GM18873 (cell line): ENCODE results near the gene SH3RF3.
"Not testable (repeated sequence)": the region's sequence is repeated elsewhere in the genome, so short reads cannot be mapped to it uniquely, and the experiment has no call there.

ENCODE experiments used
- ATAC-seq: cut with Tn5 transposase; IDR thresholded peaks from one replicate; pipeline ENCODE4 v1.9.1; 2021; ENCODE audit warnings: mild to moderate bottlenecking, moderate library complexity, moderate number of reproducible peaks; ENCODE audit not compliant: unreplicated experiment, low FRiP score

SH3RF3 gene

DNA sequence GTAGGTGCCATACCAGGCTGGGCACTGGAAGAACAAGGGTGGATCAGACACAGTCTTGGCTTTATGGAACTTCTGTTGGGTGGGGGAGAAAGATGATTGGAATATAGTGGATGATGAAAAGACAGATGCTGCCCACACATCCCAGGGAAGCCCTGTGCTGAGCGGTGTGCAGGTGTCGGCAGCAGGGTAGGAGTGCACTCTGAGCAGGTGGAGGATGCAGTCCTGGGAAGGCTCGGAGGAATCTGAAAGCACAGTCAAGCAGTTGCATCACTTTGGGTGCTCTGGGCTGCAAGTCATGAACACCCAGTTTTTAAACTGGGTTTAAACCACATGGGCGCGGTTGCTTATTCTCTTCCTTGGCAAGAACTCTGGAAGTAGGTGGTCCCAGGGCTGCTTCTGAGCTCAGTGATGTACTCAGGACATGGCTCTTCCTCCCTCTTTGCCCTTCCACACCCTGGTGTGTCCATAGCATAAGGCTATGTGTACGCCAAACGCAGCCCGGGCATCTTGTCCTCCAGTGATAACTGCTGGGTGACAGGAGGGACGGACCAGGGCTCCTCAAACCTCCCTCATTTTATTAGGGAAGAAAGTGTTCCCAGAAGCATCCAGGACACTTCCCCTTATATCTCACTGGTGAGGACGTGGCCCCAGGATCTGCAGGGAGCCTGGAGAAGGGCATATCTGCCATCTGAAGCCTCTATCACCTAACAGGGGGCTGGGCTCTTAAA lies 84.0 kb downstream of the SH3RF3 start:
- no peak for ATAC-seq

DNA sequence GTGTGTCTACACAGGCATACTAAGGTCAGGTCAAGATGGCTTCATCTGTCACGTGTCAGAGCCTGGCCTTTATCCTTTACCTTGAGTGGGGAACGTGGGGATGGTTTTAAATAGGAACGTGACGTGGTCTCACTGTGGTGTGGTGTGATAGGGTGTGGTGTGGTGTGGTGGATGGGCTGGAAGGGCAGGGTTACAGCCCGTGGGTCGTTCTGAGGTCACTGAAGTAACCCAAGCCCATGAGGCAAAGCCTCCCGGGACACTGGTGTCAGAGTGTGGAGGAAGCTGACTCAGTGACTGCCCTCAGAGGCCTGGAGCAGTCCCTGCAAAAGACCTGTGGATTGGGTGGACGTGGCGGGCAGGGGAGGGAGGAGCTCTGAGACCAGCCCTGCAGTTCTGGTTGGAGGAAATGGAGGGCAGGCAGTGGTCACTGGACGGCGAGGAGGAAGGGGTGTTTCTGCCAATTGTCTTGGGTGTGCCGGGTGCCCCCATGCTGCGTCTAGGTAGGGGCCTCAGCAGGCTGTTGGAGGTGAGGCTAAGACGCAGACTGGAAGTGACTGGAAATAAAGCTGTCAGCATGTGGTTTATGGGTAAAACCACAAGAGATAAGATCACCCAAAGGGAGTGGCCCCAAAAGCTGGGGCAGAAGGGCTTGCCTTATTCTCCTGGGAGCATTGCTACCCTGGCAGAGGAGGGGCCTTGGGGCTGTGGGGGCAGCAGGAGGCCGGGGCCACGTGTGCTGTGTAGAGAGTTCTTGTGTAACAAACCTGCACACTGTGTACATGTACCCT lies 84.8 kb downstream of the SH3RF3 start:
- ATAC-seq = peak; percentile 60

DNA sequence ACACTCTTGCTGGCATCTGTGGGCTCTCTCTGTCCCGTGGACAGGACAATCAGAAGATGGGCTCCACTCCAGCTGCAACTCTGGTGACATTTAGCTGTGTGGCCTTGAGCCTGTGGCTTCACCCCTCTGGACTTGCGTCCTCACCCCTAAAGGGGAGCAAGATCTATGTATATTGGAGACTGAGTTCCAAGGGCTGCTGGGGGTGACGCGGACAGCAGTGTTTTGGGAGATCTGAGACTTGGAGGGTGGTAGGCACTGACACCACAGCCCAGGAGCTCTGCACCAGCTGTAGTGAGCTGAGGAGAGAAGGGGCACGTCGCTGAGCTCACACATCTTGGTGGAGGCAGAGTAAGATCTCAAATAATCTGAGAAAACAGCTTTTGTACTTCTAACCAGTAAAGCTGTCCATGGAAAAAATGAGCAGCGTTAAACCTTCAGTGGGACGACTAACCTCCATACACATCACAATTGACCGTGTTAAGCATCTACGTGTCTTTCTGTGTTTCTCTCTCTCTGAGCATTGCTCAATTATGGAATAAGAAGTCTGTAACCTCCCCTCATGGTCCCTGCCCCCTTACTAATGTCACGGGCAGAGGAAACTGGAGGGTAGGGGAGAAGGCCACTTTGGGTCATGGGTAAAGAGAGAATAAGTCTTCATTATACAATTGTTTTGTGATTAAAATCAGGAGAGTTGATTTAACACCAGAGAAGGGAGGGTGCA lies 85.8 kb downstream of the SH3RF3 start:
- no peak for ATAC-seq

DNA sequence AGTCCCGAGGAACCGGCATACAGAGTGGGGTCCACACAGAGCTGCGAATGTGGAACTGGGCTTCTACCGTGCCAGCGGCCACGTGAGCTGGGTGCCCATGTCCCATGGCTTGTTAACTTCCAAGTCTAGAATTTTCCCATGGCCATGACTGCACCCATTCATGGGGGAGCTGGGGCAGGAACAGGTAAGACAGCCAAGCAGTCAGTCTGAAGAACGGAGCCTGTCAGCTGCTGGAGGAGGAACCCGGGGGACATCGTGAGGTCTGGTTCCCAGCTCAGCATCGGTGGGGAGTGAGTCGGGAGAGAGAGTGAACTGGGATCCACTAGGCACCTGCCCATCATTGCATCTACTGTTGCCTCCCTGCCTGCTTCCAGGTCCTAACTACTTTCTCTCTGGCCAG lies 86.9 kb downstream of the SH3RF3 start:
- no peak for ATAC-seq

DNA sequence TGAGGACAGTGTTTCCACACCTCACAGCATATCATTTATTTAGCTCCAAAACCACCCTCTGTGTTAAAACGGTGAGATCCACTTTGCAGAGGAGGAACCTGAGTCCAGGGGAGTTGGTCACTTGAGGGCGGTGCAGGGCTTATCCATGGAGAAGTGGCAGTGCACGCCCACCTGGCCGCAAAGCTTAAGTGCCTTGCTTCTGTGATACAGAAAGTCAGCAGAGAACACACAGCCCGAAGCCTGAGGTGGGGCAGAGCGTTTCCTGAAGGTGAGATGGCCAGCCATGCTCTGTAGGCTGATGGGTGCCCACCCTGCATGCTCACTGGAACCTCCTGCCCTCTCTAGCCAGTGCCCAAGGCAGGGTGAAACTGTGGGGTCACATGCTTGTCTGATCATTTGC lies 87.3 kb downstream of the SH3RF3 start:
- ATAC-seq = no peak

DNA sequence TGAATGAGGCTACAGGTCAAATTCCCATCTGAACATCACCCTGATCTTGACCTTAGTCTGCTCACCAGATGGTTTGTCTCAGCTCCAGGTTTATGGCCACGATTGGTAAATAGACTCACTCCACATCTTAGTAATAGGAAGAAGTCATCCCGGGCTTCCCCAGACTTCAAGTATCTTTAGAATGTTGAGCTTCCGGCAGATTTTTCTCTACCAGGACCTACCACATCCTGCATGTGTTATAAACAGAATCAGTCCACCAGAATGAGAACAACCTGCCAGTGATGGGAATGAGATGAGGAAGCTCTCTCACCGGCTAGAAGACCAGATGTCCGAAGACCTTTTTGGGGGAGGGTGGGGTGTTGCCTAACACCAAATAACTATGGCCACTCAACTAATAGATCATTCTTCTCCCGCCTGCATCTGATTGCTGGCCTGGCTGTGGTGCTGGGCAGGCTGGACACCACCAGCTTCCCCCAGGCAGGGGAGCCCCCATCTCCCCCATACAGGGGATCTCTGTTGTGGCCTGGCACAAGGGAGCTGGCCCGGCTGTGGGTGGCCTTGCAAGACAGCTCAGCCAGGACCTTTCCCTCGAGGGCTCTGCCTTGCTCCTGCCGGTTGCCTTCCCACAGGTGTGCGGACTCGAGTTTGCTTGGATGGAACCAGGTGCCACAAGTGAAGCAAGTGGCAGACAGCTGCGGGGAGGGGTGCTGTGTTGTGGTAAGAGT lies 88.5 kb downstream of the SH3RF3 start:
- ATAC-seq = no peak

DNA sequence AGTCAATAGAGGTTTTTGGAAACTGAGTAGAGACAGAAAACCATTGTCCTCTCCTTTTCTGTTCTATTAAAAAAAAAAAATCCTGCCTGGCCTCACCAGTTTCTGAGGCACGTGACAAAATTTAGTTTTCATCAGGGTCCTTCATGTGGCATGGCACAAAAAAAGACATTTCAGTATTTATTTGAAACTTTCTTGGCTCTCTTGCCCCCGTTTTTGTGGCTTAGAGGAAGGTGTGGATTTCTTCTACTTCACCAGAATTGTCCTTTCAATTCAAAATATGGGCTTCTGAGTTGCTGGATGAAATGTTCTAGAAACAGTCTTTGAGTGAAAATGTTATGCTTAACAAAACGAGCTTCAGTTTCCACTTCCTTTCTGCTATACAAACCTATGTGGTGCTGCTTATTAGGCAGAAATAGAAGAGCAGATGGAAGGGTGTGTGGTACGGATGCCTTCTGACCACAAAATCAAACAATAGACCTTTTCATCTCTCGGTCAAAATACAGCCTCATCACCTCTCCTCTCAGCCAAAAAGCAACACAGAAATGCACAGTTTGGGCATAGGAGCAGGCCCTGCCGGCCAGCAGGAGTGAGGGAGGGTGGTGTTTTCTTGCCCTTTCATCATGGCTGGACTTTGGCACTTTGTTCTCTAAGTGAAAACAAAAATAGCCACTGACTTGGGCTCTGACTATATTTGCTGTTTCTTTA lies 89.2 kb downstream of the SH3RF3 start:
- ATAC-seq = peak; percentile 40

DNA sequence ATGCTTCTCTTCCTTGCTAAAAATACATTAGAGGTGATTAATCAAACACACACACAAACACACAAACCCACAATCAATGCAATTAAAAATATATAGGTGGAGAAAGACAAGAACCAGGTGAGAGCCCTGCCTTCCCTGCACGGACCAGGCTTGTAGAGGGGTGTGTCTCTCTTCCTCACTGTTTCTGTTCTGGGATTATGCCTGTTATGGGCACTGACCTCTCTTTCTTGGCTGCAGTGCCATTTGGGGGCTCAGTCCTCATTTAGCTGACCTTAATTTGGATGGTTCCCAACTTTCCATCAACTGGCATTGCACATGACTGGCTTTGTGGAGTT lies 89.8 kb downstream of the SH3RF3 start:
- no peak for ATAC-seq

DNA sequence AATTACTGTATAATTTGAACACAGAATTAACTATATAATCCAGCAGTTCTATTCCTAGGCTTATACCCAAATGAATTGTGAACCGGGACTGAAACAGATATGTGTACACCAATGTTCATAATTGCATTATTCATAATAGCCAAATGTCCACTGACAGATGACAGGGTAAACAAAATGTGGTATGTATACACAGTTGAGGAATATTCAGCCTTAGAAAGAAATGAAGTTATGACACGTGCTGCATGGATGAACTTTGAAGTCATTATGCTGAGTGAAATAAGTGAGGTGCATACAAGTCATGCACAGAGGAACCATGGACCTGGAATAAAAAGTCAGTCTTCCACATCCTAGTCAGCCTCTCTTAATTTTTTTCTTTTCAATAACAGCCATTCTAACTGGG lies 91.9 kb downstream of the SH3RF3 start:
- ATAC-seq = no peak

DNA sequence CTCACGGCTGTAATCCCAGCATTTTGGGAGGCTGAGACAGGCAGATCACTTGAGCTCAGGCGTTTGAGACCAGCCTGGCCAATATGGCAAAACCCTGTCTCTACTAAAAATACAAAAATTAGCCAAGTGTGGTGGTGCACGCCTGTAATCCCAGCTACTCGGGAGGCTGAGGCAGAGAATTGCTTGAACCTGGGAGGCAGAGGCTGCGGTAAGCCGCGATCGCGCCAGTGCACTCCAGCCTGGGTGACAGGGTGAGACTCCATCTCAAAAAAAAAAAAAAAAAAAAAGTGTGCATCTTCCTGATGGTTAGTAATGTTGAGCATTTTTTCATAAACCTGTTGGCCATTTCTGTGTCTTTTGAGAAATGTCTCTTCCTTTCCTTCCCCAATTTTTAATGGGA lies 92.3 kb downstream of the SH3RF3 start:
- not testable (repeated sequence) for ATAC-seq

DNA sequence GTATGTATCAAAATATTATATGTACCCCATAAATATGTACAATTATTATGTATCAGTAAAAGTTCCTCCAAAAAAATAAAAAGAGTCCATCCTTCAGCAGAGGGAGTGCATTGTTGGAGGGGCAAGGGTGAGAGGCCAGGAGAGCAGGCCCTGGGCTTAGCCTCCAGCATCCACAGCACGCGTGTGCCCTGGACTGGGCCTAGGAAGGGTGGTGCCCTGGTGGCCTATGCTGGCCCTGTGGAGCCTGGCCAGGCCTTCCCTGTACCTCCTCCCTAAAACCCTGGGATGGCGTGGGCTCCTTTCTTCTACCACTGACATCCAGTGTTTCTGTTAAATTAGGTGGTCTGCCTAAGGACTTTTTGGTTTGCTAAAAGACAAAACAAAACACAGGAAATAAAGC lies 93.4 kb downstream of the SH3RF3 start:
- ATAC-seq = no peak

DNA sequence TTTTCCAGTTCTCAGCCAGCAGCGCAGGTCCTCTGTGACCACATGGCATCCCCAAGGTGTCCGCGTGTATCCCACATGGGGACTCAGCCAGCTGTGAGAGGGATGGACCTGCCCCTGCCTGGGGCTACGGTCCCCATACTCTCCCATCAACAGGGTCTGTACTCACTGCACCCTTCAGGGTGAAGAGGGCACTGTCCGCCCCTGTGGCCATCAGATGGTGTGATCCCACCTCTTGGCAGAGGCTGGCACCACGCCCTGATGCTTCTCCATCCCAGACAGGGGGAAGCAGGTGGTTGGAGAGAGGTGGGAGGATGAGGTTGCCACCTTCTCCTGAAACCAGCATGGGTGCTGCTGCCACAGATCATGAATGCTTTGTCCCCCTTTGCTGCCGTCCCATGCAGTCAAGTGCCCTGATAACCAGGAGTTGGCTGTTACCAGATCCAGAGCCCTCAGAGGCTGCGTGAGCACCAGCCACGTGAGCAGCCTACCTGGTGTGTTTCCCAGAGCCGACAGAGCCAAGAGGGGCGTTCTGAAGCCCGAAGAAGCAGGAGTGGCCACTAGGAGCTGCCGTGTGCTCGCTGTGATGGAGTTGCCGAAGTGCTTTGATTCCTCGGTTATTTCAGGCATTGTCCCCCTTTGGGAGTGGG lies 93.9 kb downstream of the SH3RF3 start:
- no peak for ATAC-seq

DNA sequence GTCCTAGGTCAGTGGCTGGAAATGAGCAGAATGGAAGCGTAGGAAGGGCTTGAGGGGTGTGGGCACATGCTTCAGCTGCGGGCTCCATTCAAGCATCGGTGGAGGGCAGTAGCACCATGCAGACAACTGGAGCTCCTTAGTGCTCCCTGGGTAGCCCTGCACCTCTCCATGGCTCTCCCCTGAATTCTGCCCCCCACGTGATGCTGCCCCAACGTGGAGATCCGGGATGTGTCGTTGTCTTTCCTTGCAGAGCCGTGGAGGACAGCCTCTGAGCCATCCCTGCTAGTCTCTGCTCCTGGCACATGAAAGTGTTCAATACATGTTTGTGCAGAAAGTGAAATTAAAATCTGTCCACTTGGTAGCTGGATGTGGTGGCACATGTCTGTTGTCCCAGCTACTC lies 94.5 kb downstream of the SH3RF3 start:
- no peak for ATAC-seq

DNA sequence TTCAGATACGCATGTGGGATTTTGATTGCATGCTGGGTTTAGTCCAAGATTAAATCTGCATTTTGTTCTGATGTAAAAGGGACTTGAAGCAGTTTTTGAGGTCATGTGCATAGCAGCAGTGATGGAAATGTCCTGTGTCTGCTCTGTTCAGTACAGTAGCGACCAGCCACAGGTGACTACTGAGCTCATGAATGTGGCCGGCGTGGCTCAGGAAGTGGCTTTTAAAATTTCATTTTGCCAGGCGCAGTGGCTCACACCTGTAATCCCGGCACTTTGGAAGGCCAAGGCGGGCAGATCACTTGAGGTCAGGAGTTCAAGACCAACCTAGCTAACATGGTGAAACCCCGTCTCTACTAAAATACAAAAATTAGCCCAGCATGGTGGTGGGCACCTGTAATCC lies 95.3 kb downstream of the SH3RF3 start:
- not testable (repeated sequence) for ATAC-seq

DNA sequence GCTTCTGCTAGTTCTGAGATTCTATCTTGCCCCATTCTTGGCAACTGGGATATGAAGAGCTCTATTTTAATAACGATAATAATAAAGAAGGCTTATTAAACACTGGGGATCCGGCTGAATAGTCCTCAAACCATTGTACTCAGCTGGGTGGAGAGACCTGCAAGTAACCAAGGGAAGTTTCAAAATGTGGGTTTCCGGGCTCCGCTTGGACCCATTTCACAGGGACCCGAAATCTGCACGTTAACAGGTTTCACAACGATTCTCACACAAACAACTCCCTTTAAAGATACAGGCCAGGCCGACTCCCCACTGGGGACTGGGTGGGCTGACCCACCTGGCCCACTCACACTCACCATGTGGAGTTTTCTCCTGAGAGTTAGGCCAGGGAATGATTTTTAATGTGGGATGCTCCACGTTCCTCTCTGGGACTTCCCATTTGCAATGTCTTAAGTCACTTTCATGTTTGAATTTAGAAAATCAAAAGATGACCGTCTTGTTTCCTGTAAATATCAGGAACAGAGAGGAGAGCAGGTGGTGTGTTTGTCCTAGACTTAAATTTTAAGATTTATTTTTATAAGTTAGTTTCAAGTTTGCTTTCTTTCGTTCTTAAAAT lies 96.3 kb downstream of the SH3RF3 start:
- no peak for ATAC-seq

DNA sequence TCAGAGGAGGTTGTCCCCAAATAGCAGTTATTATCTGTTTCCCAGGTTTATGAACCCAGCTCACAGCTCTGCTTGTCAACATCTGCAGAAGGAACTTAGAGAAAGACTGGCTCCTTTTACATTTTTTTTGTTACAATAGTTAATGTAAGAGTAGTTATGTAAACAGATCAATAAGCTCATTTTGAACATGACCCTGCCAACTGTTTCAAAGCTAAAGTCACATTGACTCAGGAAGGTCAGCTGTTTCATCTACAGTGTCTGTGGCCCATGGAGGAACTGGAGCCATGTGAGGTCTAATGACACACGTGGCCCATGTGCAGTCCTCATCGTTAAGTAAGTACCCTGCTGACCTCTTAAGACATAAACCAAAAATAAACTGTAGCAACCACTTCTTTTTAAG lies 97.1 kb downstream of the SH3RF3 start:
- no peak for ATAC-seq

DNA sequence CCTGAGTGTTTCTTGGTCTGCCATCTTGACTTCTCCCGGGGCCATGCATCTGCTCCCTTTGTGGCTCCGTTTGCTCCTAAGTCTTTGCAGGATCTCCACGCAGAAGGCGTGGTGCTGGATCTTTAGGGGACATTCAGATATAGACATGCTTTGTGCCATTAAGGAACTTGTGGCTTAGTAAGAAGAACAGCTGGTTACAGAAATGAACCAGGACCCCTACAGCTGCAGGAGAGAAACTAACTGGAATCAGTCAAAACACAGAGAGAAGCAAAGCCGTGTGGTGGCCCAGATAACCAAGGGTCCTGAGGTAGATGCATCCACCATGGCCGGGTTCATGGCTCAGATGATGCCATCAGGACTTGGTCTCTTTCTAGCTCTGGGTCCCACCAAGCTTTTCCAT lies 97.6 kb downstream of the SH3RF3 start:
- ATAC-seq = no peak

DNA sequence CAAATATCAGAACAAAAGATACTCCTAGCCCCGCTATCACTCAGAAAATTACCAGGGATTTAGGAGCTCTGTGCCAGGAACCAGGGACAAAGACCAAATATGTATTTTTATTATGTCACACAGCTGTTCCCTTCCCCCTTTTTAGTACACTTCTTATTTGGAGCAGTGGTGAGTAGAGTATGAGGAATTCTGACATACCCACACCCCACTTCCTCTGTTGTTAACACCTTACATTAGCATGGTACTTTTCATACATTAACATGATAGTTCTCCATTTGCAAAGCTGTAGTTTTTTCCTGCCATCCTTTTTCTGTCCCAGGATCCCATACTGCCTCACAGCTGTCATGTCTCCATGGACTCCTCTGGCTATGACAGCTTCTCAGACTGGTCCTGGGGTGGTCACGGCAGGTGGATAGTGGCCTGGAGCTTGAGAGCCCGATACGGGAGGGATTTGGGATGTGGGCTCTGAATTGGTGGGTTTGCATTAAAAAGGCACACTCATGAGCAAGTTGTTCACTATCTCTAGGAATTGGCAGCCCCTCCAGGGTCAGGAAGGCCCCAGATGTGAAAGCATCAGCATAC lies 100.2 kb downstream of the SH3RF3 start:
- no peak for ATAC-seq

DNA sequence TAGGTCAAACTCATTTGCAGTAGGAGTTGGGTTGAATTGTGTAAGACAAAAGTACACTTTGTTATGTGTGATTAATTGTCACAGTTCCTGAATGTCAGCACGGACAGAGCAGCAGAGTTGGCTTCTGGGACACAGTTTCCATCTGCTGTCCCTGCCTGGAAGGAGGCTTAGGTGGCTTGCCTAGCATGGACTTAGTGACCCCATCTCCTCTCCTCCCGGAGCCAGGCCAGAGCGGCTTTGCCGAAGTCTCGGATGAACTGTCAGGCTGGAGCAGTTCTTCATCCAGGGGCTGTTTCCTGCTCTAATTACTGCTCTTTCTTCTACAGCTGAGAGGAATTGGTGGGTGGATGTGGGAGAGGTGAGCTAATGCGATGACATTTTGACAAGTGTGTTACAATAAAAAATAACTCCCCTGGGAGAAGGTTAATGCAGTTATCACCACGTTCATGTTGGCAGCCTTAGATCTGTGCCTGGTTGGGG lies 102.0 kb downstream of the SH3RF3 start:
- ATAC-seq = no peak
